Measurements from ENCODE around the gene PLA2G5. TPM values are rescaled to one million over a fixed set of nuclear protein-coding genes. Genes with fewer than 3 reads are reported as not detected.

PLA2G5 gene
- total and polyA plus RNA-seq, 2 of the 8 experiments (the other 6 are each of a cell fraction or from before 2014, with no cell fraction given) = 0.05 TPM; not detected in 1

DNA sequence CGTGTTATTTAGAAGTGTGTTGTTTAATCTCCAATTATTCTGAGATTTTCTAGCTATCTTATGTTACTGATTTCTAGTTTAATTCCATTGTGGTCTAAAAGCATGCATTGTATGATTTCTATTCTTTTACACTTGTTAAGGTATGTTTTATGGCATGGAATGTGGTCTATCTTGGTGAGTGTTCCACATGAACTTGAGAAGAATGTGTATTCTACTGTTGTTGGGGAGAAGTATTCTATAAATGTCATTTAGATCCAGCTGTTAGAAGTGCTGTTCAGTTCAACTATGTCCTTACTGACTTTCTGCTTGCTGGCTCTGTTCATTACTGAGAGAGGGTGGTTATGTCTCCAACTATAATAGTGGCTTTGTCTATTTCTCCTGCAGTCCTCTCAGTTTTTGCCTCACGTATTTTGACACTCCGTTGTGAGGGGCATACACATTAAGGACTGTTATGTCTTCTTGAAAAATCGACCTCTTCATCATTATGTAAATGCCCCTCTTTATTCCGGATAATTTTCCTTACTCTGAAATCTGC, 12.0 kb upstream of the PLA2G5 start (continued):
- TF ChIP-seq FOSL1 (IDR thresholded peaks at IDR 0.05; ENCODE audit: insufficient read depth, low read depth, low read length) (no peak), HDAC2 (IDR thresholded peaks at IDR 0.05; ENCODE audit: borderline replicate concordance in 1 of 2, low read depth in 2 of 2, low read length in 2 of 2) (no peak), POLR2AphosphoS5 (IDR thresholded peaks at IDR 0.05; ENCODE audit: low read depth, low read length) (no peak), CEBPB (IDR thresholded peaks at IDR 0.05; ENCODE audit: low read depth, low read length) (no peak), HDAC6 (IDR thresholded peaks at IDR 0.05; ENCODE audit: low read depth, low read length) (no peak)
- TF ChIP-seq, protein P1, sequence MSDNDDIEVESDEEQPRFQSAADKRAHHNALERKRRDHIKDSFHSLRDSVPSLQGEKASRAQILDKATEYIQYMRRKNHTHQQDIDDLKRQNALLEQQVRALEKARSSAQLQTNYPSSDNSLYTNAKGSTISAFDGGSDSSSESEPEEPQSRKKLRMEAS (IDR thresholded peaks at IDR 0.05) = no peak
